ENCODE data around the gene C6.

The C6 gene

DNA sequence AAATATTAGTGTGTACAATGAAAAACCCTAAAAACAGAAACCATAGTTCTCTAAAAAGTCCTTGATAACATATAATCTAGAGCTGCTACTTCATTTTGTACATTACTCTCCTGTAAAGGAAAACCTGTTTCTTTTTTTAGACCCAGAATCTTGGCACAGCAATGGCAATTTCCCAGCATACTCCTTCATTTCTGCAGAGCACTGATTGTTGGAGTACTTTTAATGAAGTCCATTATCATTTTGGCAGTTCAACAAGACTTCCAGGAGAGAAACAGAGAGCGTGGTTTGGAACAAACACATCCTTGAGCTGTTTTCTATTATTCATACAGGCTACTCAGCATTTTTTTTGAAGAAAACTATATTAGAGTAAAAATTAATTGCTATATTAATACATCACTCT is 119.5 kb downstream of the C6 start:
- in situ Hi-C loops (cut with MboI; ENCODE audit: low sequenced_read_pairs): no loop called here
- no peaks in the 10 kb centered on the region for H3K36me3 ChIP-seq (replicated peaks)
- H3K4me1 ChIP-seq: no peaks in the 10 kb centered on the region

More for the DNA sequence above, 119.5 kb downstream of the C6 start:
- Histone ChIP-seq H3K9me3 (no peaks in the 10 kb centered on the region), H3K4me3 (no peak overlapping the region), H3K27me3 (ENCODE audit: low read depth) (no peaks in the 10 kb centered on the region)
- DNase-seq (ENCODE audit: low spot score in 2 of 2): no peak
